GM19023 (cell line): ENCODE data around the gene RBM38.
"Not testable (repeated sequence)": the region's sequence is repeated elsewhere in the genome, so short reads cannot be mapped to it uniquely, and the experiment has no call there.

Experiments
- ATAC-seq: cut with Tn5 transposase; IDR thresholded peaks from one replicate; pipeline ENCODE4 v1.9.1; 2021; ENCODE audit warnings: mild to moderate bottlenecking, moderate library complexity; ENCODE audit not compliant: unreplicated experiment

Gene RBM38

DNA sequence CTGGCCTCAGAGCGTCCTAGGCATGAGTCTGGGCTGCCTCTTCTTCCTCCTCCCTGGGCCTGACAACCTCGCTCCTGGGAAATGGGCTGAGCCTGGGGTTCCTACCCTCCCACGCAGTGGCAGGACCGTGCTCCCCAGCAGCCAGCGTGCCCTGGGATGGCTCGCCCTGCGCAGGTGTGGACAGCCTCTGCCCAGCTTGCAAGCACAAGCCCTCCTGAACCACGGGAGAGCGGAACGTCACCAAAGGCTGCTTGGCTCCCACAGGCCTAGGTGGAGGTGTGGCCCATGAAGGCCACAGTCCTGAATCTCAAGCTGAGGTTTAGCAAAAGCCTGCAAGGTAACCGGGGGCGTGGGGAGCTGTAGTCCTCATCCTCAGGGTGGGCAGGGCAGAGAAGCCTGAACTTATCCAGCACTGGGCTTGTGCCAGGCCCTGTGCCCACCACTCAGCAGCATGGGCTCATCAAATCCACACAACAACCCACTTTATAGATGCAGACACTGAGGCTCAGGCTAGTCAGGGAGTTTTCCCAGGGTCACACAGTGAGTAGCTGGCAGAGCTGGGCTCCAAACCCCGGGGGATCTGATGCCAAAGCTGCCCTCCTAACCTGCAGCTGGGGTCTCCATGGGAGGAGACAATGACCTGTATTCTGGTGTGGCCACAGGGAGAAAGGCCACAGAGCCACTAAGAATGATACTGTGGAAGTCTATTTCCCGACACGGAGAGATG lies 25.3 kb downstream of the RBM38 start:
- no peak for ATAC-seq

DNA sequence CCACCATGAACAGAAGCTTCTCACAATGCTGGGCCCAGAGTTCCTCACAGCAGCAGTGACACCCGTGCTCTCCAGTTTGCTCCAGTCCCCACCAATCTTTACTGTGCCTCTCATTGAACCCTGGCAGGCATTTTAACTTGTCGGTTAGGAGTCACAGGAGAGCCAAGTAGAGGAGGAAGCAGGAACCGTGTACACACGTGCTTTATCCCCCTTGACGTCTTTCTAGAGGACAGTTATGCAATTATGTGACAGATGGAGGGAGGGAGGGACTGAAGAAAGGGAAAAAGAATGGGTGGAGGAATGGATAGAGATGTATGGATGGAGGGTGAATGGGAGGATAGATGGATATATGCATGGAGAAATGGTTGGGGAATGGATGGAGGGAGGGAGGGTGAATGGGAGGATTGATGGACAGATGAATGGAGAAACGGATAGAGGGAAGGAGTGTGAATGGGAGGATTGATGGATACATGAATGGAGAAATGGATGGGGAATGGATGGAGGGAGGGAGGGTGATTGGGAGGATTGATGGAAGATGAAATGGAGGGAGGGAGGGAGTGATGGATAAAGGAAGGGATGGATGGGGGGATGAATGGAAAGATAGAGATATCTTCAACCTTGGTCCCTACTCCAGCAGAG lies 26.0 kb downstream of the RBM38 start:
- no peak for ATAC-seq

DNA sequence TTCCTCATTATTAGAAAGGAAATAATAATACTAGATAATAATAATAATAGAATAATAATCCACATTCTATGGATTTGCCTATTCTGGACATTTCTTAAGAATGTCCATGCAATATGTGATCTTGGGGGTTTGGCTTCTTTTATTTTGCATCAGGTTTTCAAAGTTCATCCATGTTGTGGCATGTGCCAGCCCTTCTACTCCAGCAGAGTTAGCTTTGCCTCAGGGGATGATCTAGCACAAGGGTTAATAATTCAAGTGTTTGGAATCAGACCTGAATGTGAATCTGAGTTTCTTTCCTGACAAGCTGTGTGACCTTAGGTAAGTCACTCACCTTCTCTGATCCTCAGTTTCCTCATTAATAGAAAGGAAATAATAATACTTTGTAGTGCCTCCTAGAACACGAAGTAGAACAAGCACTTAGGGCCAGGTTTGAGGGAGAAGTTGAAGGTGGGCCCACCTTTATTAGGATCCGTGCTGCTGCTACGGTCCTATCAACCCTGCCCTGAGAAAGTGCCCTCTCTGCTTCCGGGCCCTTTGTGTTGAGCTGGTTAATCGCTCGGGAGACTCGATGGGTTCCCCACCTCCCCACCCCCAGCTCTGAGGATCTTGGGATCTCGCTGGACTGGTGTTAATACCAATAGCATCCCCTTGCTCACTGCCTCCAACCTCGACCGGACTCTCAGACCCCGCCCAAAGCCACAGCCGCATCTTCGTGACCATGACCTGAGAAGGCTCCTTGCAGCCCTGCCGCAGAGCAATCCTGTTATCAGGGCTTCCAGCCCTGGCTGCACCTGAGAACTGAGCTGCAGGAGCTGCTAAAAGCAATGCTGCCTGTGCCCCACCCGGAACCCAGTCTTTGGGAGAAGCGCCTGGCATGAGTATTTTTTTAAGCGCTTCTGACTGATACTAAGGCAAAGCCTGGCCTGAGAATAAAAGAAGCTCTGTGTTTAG lies 26.9 kb downstream of the RBM38 start:
- no peak for ATAC-seq

DNA sequence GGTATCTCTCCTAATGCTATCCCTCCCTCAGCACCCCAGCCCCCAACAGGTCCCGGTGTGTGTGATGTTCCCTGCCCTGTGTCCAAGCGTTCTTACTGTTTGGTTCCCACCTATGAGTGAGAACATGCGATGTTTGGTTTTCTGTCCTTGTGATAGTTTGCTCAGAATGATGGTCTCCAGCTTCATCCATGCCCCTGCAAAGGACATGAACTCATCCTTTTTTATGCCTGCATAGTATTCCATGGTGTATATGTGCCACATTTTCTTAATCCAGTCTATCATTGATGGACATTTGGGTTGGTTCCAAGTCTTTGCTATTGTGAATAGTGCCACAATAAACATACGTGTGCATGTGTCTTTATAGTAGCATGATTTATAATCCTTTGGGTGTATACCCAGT lies 28.3 kb downstream of the RBM38 start:
- ATAC-seq = not testable (repeated sequence)

DNA sequence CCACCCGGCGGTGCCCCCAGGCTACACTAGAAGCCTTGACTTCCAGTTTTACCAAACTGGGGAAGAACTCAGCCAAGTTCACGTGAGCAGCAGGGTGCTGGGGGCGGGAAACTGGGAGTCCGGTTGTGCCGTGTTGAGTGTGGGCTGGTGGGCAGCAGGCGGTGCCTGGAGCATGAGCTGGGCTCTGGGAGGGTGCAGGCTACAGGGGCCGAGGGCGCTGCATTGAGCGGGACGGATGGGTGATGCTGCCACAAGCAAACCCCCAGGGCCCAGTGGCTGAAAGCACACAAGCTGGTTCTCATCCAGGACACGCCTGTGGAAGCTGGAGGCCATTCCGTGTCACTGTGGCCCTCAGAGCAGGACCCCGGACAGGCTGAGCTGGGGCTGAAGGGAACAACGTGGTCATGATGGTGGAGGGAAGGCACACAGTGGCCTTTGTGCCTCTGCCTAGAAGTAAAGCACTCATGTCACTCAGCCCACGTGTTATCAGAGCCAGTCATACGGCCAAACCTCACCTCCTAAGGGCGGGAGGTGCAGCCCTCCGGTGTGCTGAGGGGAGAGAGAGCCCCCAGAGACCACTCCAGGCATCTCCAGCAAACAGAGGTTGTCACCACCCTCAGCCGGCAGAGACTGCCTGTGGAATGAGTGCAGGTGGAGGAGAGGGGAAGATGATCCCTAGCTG lies 29.5 kb downstream of the RBM38 start:
- ATAC-seq = no peak

DNA sequence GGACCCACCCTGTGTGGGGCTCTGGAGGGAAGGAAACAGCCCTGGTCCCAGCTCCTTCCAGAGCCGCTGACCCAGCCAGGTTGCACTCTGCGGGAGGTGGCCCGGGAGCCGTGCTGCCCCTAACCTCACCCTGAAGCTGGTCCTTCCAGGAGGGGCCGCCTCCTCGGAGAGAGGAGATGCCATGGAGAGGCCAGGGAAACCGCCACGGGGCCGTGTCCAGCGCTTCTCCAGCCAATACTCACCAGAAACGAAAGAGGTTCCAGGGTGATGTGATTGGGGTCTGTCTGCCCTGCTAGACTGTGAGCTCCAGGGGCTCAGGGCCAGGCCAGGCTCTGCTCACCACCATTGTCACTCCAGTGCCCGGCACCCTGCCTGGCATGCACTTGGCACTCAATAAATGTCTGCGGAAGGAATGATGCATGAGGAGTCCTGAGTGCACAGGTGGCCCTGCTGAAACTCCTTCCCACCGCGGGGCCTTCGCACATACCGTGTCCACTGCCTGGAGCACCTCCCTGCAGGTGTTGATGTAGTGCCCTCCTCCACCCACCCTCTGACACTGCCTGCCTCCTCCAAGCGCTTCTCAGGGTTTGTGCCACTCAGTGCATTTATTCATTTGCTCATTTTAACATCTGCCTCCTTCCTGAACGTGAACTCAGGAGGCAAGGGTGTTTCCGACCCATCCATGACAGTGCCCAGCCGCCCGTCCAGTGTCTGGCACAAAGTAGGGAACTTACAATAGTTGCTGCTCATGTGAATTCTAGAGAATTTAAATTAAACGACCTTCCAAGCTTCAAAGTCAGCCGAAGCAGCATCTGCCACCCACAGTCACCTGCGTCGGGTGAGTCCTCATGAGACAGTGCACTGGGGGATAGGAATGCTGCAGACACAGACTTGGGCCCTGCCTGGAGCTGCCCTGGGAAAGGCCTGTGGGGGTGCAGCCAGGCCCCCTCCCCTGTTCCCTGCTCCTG lies 30.3 kb downstream of the RBM38 start:
- no peak for ATAC-seq

DNA sequence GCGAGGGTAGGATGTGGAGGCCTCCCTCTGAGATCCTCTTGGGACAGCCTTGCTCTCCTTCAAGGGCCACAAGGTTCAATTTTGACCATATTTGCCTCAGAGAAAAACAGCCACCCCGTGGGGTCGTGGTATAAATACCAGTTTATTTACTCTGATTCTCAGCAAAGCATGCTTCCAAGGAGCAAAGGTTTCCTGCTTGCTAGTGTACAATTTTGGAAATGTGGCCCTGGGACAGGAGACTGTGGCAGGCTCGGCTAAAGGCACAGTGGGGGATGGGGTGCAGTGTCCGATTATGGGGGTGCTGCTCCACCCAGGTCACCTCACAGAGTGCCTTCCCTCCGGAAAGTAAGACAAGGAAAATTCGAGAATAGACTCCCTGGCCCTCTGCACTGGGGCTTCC lies 31.1 kb downstream of the RBM38 start:
- no peak for ATAC-seq

DNA sequence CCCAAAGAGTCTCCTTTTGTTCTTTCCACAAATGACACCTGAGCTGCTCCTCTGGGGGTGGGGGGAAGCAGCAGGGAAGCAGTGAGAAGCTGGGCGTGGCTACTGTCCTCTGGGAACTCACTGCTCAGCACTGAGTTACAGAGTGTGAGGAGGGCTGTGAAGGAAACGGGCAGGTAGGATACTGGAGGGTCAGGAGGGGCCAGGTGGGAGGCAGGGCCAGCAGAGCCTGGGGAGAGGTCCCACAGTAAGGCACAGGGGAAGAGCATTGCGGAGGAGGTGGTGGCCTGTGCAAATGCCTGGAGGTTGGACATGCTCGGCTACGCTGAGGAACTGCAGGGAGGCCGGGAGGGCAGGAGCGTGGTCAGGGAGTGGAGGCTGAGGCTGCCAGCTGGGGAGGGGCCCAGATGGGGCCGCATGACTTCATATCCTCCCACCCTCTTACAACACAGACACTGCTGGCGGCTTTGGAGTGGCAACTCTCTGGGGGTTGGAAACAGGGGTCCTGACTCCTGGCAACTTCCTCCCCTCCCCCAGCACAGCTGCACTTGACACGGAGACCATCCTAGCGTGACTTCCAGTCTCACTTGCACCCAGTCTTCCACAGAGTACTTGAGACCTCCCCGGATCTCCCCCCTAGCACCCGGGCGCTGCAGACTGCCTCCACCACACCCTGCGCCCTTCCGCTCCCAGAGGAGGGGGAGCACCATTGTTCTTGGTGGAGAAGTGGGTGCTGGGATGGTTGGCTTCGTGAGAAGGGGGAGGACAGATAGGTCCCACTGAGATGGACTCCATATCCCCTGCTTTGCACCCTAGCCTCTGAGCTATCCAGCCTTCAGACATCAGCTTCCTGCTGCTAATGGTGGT lies 34.2 kb downstream of the RBM38 start:
- no peak for ATAC-seq

DNA sequence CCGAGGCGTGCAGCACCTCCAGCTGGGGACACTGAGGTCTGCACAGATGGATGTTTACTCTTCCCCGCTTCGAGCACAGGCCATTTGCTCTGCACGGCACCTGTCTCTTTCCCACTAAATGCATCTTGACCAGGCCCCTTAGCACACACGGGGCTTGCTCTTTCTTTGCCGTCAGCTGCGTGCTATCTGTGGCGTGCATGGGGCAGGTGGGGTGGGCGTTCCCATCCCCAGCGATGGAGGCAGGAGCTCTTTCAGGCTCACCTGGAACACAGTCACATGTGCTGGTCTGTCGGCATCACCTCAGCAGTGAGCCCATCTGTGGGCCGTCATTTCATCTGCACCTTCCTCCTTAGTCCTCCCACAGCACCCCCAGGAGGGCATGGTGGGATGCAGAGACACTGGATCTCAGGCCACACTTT lies 35.1 kb downstream of the RBM38 start:
- no peak for ATAC-seq

DNA sequence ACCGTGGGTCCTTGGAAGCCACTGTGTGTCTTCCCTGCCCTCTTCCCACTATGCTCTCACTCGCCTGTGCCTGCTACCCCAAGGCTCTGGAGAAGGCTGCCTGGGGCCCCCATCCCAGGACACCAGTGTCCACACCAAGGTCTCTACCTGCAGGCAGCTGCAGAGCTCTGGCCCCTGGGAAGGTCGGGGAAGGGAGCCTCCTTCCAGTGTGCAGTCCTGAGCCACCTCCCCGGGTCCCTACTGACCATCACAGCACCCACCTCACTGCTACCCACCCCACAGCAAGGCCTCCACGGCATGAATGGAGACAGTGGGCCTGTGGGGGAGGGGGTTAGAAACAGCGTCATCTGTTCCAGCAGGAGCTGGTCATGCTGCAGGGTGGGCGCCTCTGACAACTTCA lies 35.6 kb downstream of the RBM38 start:
- no peak for ATAC-seq

DNA sequence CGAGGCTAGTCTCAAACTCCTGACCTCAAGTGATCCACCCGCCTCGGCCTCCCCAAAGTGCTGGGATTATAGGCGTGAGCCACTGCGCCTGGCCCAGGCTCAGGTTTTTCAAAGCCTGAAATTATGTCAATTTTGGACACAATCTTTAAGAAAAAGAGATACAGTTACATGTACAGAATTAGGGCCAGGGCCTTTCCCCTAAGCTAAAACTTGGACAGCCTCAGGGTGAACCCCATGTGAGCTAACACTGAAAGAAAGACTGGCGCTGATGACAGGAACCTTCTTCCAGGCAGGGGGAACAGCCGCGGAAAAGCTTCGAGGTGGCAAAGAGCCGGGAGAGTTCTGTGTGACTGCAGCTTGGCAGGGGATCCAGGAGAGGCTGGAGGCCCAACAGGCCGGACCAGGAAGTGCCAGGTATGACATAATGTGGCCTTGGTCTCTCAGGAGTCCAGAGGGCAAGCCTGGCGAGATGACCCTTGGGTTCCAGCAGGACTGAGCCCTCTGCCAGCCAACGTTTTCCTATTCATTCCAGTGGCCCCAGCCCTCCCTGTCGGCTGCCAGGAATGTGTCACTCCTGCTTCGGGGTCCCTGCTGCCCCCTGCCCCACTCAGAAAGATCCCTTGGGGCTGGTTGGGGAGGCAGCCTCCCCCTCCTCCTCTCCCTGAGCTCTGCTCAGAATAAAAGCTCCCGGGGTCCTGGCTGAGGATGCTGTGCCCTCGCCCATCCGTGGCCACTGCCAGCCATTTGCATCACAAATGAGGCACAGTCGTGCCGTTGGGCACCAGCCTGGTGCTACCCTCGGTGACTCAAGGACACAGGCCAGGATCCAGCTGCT lies 37.3 kb downstream of the RBM38 start:
- ATAC-seq = no peak

DNA sequence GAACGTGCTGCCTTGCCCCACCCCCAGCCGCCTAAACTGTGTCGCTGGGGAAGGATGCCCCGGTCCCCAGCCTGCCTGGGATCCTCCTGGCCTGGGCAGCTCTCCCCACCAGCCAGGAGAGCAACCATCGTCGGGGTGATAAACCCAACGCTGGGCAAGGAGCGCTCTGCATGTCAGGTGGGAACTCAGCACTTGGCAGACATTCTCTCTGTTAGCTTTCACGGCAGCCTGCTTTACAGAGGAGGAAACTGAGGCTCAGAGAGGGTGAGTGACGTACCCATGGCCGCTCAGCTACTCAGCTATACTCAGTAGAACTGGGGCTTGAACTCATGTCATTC lies 37.9 kb downstream of the RBM38 start:
- ATAC-seq = no peak

DNA sequence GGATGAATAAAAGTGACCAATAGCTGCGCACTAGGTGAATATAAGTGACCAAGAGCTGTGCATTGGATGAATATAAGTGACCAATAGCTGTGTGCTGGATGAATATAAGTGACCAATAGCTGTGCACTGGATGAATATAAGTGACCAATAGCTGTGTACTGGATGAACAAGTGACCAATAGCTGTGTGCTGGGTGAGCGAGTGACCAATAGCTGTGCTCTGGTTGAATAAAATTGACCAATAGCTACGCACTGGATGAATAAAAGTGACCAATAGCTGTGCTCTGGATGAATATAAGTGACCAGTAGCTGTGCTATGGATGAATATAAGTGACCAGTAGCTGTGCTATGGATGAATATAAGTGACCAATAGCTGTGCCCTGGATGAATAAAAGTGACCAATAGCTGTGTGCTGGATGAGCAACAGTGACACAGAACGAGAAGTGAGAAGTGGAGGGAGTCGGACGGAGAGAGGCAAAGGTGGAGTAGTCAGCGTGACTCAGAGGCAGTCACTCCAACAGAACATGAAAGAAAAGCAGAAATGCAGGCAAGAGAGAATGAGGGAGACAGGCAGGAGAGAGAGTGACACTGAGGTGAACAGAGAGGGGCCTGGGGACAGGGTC lies 38.5 kb downstream of the RBM38 start:
- no peak for ATAC-seq

DNA sequence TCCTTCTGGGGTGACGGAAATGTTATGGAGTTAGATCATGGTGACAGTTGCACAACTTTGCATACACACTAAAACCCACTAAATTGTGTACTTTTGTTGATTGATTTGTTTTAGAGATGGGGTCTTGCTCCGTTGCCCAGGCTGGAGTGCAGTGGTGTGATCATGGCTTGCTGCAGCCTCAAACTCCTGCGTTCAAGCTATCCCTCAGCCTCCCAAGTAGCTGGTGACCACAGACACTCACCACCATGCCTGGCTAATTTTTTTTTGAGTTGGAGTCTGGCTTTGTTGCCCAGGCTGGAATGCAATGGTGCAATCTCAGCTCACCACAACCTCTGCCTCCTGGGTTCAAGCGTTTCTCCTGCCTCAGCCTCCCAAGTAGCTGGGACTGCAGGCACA lies 39.0 kb downstream of the RBM38 start:
- ATAC-seq = not testable (repeated sequence)

DNA sequence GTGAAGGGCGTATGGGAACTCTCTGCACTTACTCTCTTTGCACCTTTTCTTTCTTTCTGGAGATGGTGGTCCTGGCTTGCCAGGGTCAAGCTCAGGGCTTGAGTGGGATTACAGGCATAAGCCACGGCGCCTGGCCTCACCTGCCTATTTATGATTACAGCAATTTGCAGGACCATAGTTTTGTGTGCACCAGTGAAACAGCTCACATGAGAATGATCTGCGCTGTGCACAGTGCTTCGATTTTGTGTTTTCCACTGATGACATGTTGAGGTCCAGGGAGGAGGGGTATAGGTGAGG lies 40.3 kb downstream of the RBM38 start:
- no peak for ATAC-seq

DNA sequence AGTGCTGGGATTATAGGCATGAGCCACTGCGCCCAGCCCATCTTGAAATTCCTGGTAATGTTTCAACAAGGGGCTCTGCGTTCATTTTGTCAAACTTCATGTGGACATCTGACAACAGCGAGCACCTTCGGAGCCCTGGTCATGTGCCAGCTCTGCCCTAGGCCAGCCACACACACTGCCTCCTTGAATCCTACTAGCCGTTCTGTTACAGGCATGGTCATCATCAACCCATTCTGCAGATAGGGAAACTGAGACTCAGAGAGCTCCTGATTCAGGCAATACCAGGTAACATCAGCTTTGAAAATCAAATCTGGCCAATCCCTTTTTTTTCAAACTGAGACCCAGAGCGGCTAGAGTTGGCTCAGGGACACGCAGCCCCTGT lies 41.3 kb downstream of the RBM38 start:
- ATAC-seq = no peak

DNA sequence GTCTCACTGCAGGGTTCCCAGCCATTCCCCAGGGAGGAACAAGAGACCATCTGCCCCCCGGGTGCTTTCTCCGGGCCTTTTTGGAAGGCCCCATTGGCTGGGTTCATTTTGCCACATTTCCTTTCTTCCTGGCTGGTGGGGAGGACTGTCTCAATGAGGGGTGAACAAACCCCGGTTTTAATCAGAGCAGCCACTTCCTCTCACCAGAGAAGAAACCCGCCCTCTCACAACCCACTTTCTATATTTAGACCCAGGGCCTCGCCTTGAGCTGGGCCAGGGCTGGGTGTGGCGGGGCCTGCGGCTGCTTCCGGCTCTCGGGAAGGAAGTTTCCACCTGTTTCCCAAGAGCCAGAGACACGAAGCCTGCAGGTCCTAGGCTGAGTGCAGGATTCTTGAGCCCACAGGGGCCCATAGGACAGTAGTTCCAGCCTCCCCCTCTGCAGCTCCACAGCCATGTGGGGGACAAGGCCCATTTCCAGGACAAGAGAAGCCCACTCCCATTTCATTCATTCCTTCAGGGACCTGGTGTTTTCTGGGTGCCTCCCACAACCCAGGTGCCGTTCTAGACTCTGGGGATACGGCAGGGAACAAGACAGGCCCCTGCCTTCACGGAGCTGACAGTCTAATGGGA lies 41.8 kb downstream of the RBM38 start:
- ATAC-seq = peak; percentile 84
